AG09309 (cell line): ENCODE results near the gene TRIM68.

ENCODE experiments used
- DNase-seq: peaks from one replicate; pipeline ENCODE4 v3.0.0-alpha.2; 2010; ENCODE audit warnings: low read depth
- H3K4me3 ChIP-seq: 2 replicates; pipeline ENCODE4 v1.5.1; 2011; ENCODE audit warnings: mild to moderate bottlenecking, low read depth, low read length, moderate library complexity; ENCODE audit not compliant: control insufficient read depth
- CTCF ChIP-seq: IDR thresholded peaks from 2 replicates; pipeline ENCODE4 v1.5.1; 2011; ENCODE audit warnings: mild to moderate bottlenecking, low read depth, low read length, inconsistent platforms; ENCODE audit not compliant: insufficient read depth, control insufficient read depth; ENCODE audit errors: missing control alignments

The TRIM68 gene

GRCh38 chr11:4626207-4627099, 18.4 kb upstream of the TRIM68 start:
- TF ChIP-seq CTCF = peak; percentile 54
- H3K4me3 ChIP-seq = no peak overlapping the region
- DNase-seq = no peak

GRCh38 chr11:4619514-4619913, 11.5 kb upstream of the TRIM68 start:
- no peak for DNase-seq
- no peak overlapping the region for H3K4me3 ChIP-seq
- no peak for TF ChIP-seq CTCF

GRCh38 chr11:4615856-4616444, 7.9 kb upstream of the TRIM68 start:
- no peak for TF ChIP-seq CTCF
- no peak overlapping the region for H3K4me3 ChIP-seq
- no peak for DNase-seq

- no peak for TF ChIP-seq CTCF
- DNase-seq = no peak
- no peak overlapping the region for H3K4me3 ChIP-seq
Measured at GRCh38 chr11:4611986-4612385, 4.0 kb upstream of the TRIM68 start.

- no peak for DNase-seq
- no peak for TF ChIP-seq CTCF
- no peak overlapping the region for H3K4me3 ChIP-seq
Measured at GRCh38 chr11:4610258-4610935, 2.4 kb upstream of the TRIM68 start.

GRCh38 chr11:4607096-4607495, 935 bp downstream of the TRIM68 start:
- peak overlapping the region; percentile 95 for H3K4me3 ChIP-seq
- no peak for TF ChIP-seq CTCF
- no peak for DNase-seq
